GM12864 (cell line): ENCODE measurements around the gene ACTL10.
"Not testable (repeated sequence)": the region's sequence is repeated elsewhere in the genome, so short reads cannot be mapped to it uniquely, and the experiment has no call there.

ENCODE experiments used
- DNase-seq: peaks from one replicate; pipeline ENCODE4 v3.0.0-alpha.2; 2011; ENCODE audit warnings: low read depth
- H3K4me3 ChIP-seq: 2 replicates; pipeline ENCODE4 v1.5.1; 2011; ENCODE audit warnings: mild to moderate bottlenecking, low read depth, low read length, control low read depth
- CTCF ChIP-seq: IDR thresholded peaks from 2 replicates; pipeline ENCODE4 v1.5.1; 2011; ENCODE audit warnings: low read depth, mild to moderate bottlenecking, moderate library complexity, low read length, control low read depth, inconsistent platforms; ENCODE audit errors: missing control alignments

The ACTL10 gene

GRCh38 chr20:33689973-33690372, 23.2 kb downstream of the ACTL10 start:
- no peak overlapping the region for H3K4me3 ChIP-seq
- TF ChIP-seq CTCF: no peak
- no peak for DNase-seq

- no peak overlapping the region for H3K4me3 ChIP-seq
- no peak for TF ChIP-seq CTCF
- DNase-seq: no peak
Observed at GRCh38 chr20:33693289-33693688, 26.5 kb downstream of the ACTL10 start.

- DNase-seq: no peak
- no peak overlapping the region for H3K4me3 ChIP-seq
Observed at GRCh38 chr20:33693741-33694638, 27.2 kb downstream of the ACTL10 start.

GRCh38 chr20:33694639-33695012, 27.9 kb downstream of the ACTL10 start:
- no peak for TF ChIP-seq CTCF
- no peak for DNase-seq
- no peak overlapping the region for H3K4me3 ChIP-seq

More at GRCh38 chr20:33693741-33694638, 27.2 kb downstream of the ACTL10 start:
- TF ChIP-seq CTCF: no peak

- no peak overlapping the region for H3K4me3 ChIP-seq
- no peak for TF ChIP-seq CTCF
- no peak for DNase-seq
Observed at GRCh38 chr20:33696448-33696847, 29.7 kb downstream of the ACTL10 start.

GRCh38 chr20:33697129-33697528, 30.4 kb downstream of the ACTL10 start:
- no peak for TF ChIP-seq CTCF
- DNase-seq: no peak
- H3K4me3 ChIP-seq: no peak overlapping the region

GRCh38 chr20:33698966-33699365, 32.2 kb downstream of the ACTL10 start:
- H3K4me3 ChIP-seq, DNase-seq: not testable (repeated sequence)

- not testable (repeated sequence) for H3K4me3 ChIP-seq, DNase-seq
Observed at GRCh38 chr20:33700696-33701441, 34.1 kb downstream of the ACTL10 start.
